ENCODE results near the gene MELTF. TPM values are rescaled to one million over a fixed set of nuclear protein-coding genes. Genes with fewer than 3 reads are reported as not detected.
A peak's percentile ranks its signal among the peaks of the same experiment; 100 is the strongest.

Gene MELTF
- total and polyA plus RNA-seq, 9 of the 15 experiments (the other 6 are each of a cell fraction or from before 2014, with no cell fraction given): 0.35 to 10.5 (median 4.5) TPM

DNA sequence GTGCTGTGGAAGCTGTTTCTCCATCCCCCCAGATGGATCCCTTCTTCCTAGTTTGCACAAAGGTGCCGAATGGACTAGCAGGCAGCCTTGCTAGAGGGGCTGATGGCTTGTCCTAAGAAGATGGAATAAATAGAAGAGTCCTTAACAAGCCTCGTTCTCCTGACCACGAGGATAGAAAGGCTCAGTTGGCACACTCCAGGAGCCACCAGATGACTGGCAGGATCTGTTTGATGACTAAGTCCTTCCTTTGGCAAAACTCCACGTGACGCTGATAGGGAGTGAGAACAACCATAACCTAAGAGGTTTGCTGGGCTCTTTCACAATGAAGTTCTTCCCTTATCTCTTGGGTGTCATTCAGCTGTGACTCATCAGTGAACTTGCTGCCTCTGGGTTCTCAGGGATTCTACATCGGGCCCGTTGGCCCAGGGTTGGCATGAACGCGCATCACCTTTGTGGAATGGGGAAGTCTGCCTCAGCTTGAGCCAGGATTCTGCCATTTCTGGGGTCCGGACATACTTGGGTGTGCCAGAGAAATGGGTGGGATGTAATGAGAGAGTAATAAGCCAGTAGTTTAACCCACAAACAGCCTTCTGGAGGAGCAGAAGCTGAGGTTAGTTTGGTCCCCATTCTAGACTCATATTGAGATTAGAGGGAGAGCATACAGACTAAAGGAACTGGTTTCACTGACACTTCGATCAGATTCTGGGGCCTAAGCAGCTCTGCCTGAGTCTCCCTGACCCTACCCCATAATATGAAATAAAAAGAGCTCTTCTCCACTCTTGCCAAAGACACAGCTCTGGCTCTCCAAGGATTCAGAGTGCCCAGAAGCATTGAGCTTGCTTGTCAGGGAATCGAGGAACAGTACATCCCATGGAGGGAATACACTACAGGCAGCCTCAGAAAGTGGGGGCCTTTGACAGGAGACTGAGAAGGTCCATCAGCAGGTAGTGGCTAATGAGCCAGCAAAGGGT lies 2.0 kb upstream of the MELTF start (continued):
- TF ChIP-seq, protein P1, sequence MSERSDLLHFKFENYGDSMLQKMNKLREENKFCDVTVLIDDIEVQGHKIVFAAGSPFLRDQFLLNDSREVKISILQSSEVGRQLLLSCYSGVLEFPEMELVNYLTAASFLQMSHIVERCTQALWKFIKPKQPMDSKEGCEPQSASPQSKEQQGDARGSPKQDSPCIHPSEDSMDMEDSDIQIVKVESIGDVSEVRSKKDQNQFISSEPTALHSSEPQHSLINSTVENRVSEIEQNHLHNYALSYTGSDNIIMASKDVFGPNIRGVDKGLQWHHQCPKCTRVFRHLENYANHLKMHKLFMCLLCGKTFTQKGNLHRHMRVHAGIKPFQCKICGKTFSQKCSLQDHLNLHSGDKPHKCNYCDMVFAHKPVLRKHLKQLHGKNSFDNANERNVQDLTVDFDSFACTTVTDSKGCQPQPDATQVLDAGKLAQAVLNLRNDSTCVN (CRISPR knock-in tag; IDR thresholded peaks at IDR 0.05): no peak
- TF ChIP-seq NFYB (IDR thresholded peaks at IDR 0.05; ENCODE audit: extremely low read depth, insufficient read length) (no peak), SMAD1 (IDR thresholded peaks at IDR 0.05; ENCODE audit: low read depth, low read length, partially characterized antibody) (no peak), AFF1 (IDR thresholded peaks at IDR 0.05; ENCODE audit: low read depth in 1 of 2, partially characterized antibody in 2 of 2) (peak in 1 of 2 experiments; percentile 70), NCOA1 (IDR thresholded peaks at IDR 0.05; ENCODE audit: low read depth) (peak; percentile 68; the same call in 1 of the 2 replicates), PTBP1 (IDR thresholded peaks at IDR 0.05; ENCODE audit: low read depth, low read length) (no peak), BRD4 (IDR thresholded peaks at IDR 0.05) (no peak), ZBTB1 (CRISPR knock-in tag; IDR thresholded peaks at IDR 0.05; ENCODE audit: borderline replicate concordance, low read depth) (peak; percentile 57; the same call in 1 of the 2 replicates), HNRNPL (IDR thresholded peaks at IDR 0.05; ENCODE audit: low read depth, low read length) (peak; percentile 83), NCOA4 (IDR thresholded peaks at IDR 0.05; ENCODE audit: partially characterized antibody) (no peak), ZSCAN32 (CRISPR knock-in tag; IDR thresholded peaks at IDR 0.05) (no peak), ZC3H4 (CRISPR knock-in tag; IDR thresholded peaks at IDR 0.05; ENCODE audit: borderline replicate concordance) (no peak), HDAC6 (IDR thresholded peaks at IDR 0.05; ENCODE audit: low read depth, low read length) (no peak), ZNF561 (CRISPR knock-in tag; conservative IDR thresholded peaks at IDR 0.05) (no peak), NCOA6 (IDR thresholded peaks at IDR 0.05) (no peak), ZNF224 (CRISPR knock-in tag; IDR thresholded peaks at IDR 0.05) (no peak), NFIC (IDR thresholded peaks at IDR 0.05) (peak; percentile 91)
- TF ChIP-seq, protein P2, sequence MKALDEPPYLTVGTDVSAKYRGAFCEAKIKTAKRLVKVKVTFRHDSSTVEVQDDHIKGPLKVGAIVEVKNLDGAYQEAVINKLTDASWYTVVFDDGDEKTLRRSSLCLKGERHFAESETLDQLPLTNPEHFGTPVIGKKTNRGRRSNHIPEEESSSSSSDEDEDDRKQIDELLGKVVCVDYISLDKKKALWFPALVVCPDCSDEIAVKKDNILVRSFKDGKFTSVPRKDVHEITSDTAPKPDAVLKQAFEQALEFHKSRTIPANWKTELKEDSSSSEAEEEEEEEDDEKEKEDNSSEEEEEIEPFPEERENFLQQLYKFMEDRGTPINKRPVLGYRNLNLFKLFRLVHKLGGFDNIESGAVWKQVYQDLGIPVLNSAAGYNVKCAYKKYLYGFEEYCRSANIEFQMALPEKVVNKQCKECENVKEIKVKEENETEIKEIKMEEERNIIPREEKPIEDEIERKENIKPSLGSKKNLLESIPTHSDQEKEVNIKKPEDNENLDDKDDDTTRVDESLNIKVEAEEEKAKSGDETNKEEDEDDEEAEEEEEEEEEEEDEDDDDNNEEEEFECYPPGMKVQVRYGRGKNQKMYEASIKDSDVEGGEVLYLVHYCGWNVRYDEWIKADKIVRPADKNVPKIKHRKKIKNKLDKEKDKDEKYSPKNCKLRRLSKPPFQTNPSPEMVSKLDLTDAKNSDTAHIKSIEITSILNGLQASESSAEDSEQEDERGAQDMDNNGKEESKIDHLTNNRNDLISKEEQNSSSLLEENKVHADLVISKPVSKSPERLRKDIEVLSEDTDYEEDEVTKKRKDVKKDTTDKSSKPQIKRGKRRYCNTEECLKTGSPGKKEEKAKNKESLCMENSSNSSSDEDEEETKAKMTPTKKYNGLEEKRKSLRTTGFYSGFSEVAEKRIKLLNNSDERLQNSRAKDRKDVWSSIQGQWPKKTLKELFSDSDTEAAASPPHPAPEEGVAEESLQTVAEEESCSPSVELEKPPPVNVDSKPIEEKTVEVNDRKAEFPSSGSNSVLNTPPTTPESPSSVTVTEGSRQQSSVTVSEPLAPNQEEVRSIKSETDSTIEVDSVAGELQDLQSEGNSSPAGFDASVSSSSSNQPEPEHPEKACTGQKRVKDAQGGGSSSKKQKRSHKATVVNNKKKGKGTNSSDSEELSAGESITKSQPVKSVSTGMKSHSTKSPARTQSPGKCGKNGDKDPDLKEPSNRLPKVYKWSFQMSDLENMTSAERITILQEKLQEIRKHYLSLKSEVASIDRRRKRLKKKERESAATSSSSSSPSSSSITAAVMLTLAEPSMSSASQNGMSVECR (CRISPR knock-in tag; IDR thresholded peaks at IDR 0.05): no peak

All from K562 (cell line).